ENCODE data around the gene MPHOSPH8.

MPHOSPH8 gene

GRCh38 chr13:19633479-19634255, at the start of gene MPHOSPH8:
MPHOSPH8 (plus strand) TSS chr13:19633659; CDS start chr13:19633749, 90 bp downstream.
- peak; percentile 95 for DNase-seq

- peak; percentile 74 for DNase-seq
Measured at GRCh38 chr13:19586904-19587634, 46.4 kb upstream of the MPHOSPH8 start.

GRCh38 chr13:19587635-19588300, 45.7 kb upstream of the MPHOSPH8 start:
- peak; percentile 72 for DNase-seq

- no peak for DNase-seq
Measured at GRCh38 chr13:19589312-19589711, 44.1 kb upstream of the MPHOSPH8 start.

GRCh38 chr13:19590423-19590822, 43.0 kb upstream of the MPHOSPH8 start:
- DNase-seq: peak; percentile 5

- DNase-seq: no peak
Measured at GRCh38 chr13:19591864-19592263, 41.6 kb upstream of the MPHOSPH8 start.

- DNase-seq: peak; percentile 44
Measured at GRCh38 chr13:19592657-19593180, 40.7 kb upstream of the MPHOSPH8 start.

- DNase-seq: no peak
Measured at GRCh38 chr13:19596086-19596485, 37.4 kb upstream of the MPHOSPH8 start.

- peak; percentile 2 for DNase-seq
Measured at GRCh38 chr13:19596960-19597361, 36.5 kb upstream of the MPHOSPH8 start.

GRCh38 chr13:19597523-19597922, 35.9 kb upstream of the MPHOSPH8 start:
- DNase-seq: no peak

GRCh38 chr13:19601749-19602725, 31.4 kb upstream of the MPHOSPH8 start:
- peak; percentile 67 for DNase-seq

- no peak for DNase-seq
Measured at GRCh38 chr13:19604306-19604705, 29.2 kb upstream of the MPHOSPH8 start.

GRCh38 chr13:19605161-19605955, 28.1 kb upstream of the MPHOSPH8 start:
- no peak for DNase-seq

GRCh38 chr13:19606152-19606551, 27.3 kb upstream of the MPHOSPH8 start:
- DNase-seq: no peak

- DNase-seq: no peak
Measured at GRCh38 chr13:19606737-19607136, 26.7 kb upstream of the MPHOSPH8 start.

- DNase-seq: no peak
Measured at GRCh38 chr13:19607523-19608078, 25.9 kb upstream of the MPHOSPH8 start.

- DNase-seq: peak; percentile 23
Measured at GRCh38 chr13:19618977-19619376, 14.5 kb upstream of the MPHOSPH8 start.

- no peak for DNase-seq
Measured at GRCh38 chr13:19622193-19622592, 11.3 kb upstream of the MPHOSPH8 start.

GRCh38 chr13:19624265-19624664, 9.2 kb upstream of the MPHOSPH8 start:
- no peak for DNase-seq

GRCh38 chr13:19632915-19633478, 462 bp upstream of the MPHOSPH8 start:
- no peak for DNase-seq
